ENCODE measurements around the gene PRR12.

Gene PRR12

GRCh38 chr19:49559928-49560327 lies 31.1 kb upstream of the PRR12 start:
- no peak overlapping the region for H3K27ac ChIP-seq (ENCODE audit: low read depth, low read length, poor library complexity, severe bottlenecking)
- H3K9ac ChIP-seq (ENCODE audit: low read length) = no peak overlapping the region
- H3K4me1 ChIP-seq (ENCODE audit: insufficient read depth, low read length, severe bottlenecking) = peaks cover 13% of the 10 kb centered on the region
- H3K27me3 ChIP-seq (ENCODE audit: insufficient read depth, low read length) = no peaks in the 10 kb centered on the region
- H3K36me3 ChIP-seq (ENCODE audit: insufficient read depth, low read length) = peaks cover 31% of the 10 kb centered on the region
- no peak for TF ChIP-seq CTCF (IDR thresholded peaks at IDR 0.05; ENCODE audit: low read length)
- TF ChIP-seq EZH2 (IDR thresholded peaks at IDR 0.05; ENCODE audit: borderline replicate concordance, low read length) = no peak
- H2AFZ ChIP-seq (ENCODE audit: low read length) = no peak overlapping the region
- no peaks in the 10 kb centered on the region for H3K9me2 ChIP-seq (ENCODE audit: low read depth, low read length)
- no peak overlapping the region for H3K4me3 ChIP-seq (ENCODE audit: low read depth, low read length, poor library complexity, severe bottlenecking)
- no peak overlapping the region for H3K4me2 ChIP-seq (ENCODE audit: low read length)
- H3F3A ChIP-seq (ENCODE audit: insufficient read depth, low read length) = no peaks in the 10 kb centered on the region
- H4K20me1 ChIP-seq (ENCODE audit: insufficient read depth, low read length) = no peaks in the 10 kb centered on the region
- 0 out of 2 replicates have a peak, but pooled peaks cover 3% of the 10 kb centered on the region for H3K79me2 ChIP-seq (ENCODE audit: insufficient read depth, low read length)
- H3K9me3 ChIP-seq (ENCODE audit: low read length) = no peaks in the 10 kb centered on the region

GRCh38 chr19:49560358-49560900 lies 30.6 kb upstream of the PRR12 start:
- no peaks in the 10 kb centered on the region for H4K20me1 ChIP-seq (ENCODE audit: insufficient read depth, low read length)
- no peak overlapping the region for H2AFZ ChIP-seq (ENCODE audit: low read length)
- H3K4me1 ChIP-seq (ENCODE audit: insufficient read depth, low read length, severe bottlenecking) = peaks cover 17% of the 10 kb centered on the region
- 0 out of 2 replicates have a peak, but pooled peaks cover 3% of the 10 kb centered on the region for H3K79me2 ChIP-seq (ENCODE audit: insufficient read depth, low read length)
- no peak overlapping the region for H3K4me2 ChIP-seq (ENCODE audit: low read length)
- no peaks in the 10 kb centered on the region for H3K9me3 ChIP-seq (ENCODE audit: low read length)
- H3K9me2 ChIP-seq (ENCODE audit: low read depth, low read length) = no peaks in the 10 kb centered on the region
- peaks cover 27% of the 10 kb centered on the region for H3K36me3 ChIP-seq (ENCODE audit: insufficient read depth, low read length)
- no peak overlapping the region for H3K4me3 ChIP-seq (ENCODE audit: low read depth, low read length, poor library complexity, severe bottlenecking)
- no peak overlapping the region for H3K27ac ChIP-seq (ENCODE audit: low read depth, low read length, poor library complexity, severe bottlenecking)
- no peak overlapping the region for H3K9ac ChIP-seq (ENCODE audit: low read length)
- no peaks in the 10 kb centered on the region for H3F3A ChIP-seq (ENCODE audit: insufficient read depth, low read length)
- no peaks in the 10 kb centered on the region for H3K27me3 ChIP-seq (ENCODE audit: insufficient read depth, low read length)
- TF ChIP-seq EZH2 (IDR thresholded peaks at IDR 0.05; ENCODE audit: borderline replicate concordance, low read length) = no peak
- TF ChIP-seq CTCF (IDR thresholded peaks at IDR 0.05; ENCODE audit: low read length) = no peak

GRCh38 chr19:49564616-49565045 lies 26.4 kb upstream of the PRR12 start:
- H3K9me2 ChIP-seq (ENCODE audit: low read depth, low read length) = no peaks in the 10 kb centered on the region
- H3K4me3 ChIP-seq (ENCODE audit: low read depth, low read length, poor library complexity, severe bottlenecking) = no peak overlapping the region
- peak overlapping the region; percentile 49 for H3K27ac ChIP-seq (ENCODE audit: low read depth, low read length, poor library complexity, severe bottlenecking)
- no peak overlapping the region for H2AFZ ChIP-seq (ENCODE audit: low read length)
- 0 out of 2 replicates have a peak, but pooled peaks cover 3% of the 10 kb centered on the region for H3K79me2 ChIP-seq (ENCODE audit: insufficient read depth, low read length)
- peaks cover 36% of the 10 kb centered on the region for H3K4me1 ChIP-seq (ENCODE audit: insufficient read depth, low read length, severe bottlenecking)
- H3K4me2 ChIP-seq (ENCODE audit: low read length) = no peak overlapping the region
- no peaks in the 10 kb centered on the region for H4K20me1 ChIP-seq (ENCODE audit: insufficient read depth, low read length)
- TF ChIP-seq CTCF (IDR thresholded peaks at IDR 0.05; ENCODE audit: low read length) (no peak), EZH2 (IDR thresholded peaks at IDR 0.05; ENCODE audit: borderline replicate concordance, low read length) (no peak)
- H3K9me3 ChIP-seq (ENCODE audit: low read length) = no peaks in the 10 kb centered on the region
- no peaks in the 10 kb centered on the region for H3F3A ChIP-seq (ENCODE audit: insufficient read depth, low read length)
- H3K36me3 ChIP-seq (ENCODE audit: insufficient read depth, low read length) = peaks cover 5% of the 10 kb centered on the region
- H3K9ac ChIP-seq (ENCODE audit: low read length) = no peak overlapping the region
- no peaks in the 10 kb centered on the region for H3K27me3 ChIP-seq (ENCODE audit: insufficient read depth, low read length)
